Suprapubic skin (tissue), 3 donors: Measurements from ENCODE around the gene PAIP2.

Experiments
- CTCF ChIP-seq, 2 donors: fragments of 200-600 bp in 1 of 2; fragments of 450-650 bp in 1 of 2; sonication (generic) in 1 of 2; IDR thresholded peaks; one replicate each; pipeline ENCODE4 v1.5.1; 2016 to 2019; ENCODE audit warnings: antibody characterized with exemption in 2 of 2, mild to moderate bottlenecking in 1 of 2, moderate library complexity in 1 of 2
- POLR2A ChIP-seq, 2 donors: fragments of 450-650 bp; IDR thresholded peaks; one replicate each; pipeline ENCODE4 v1.6.1; 2017; ENCODE audit warnings: antibody characterized with exemption in 2 of 2, mild to moderate bottlenecking in 2 of 2, moderate library complexity in 2 of 2

- no peak for TF ChIP-seq CTCF (IDR thresholded peaks at IDR 0.05)
- TF ChIP-seq POLR2A (IDR thresholded peaks at IDR 0.05), result no peak
Observed at GRCh38 chr5:139296862-139297326, 44.8 kb upstream of the PAIP2 start.
